ENCODE data around the gene PGPEP1. TPM values are rescaled to one million over a fixed set of nuclear protein-coding genes. Genes with fewer than 3 reads are reported as not detected.
"Not testable (repeated sequence)": the region's sequence is repeated elsewhere in the genome, so short reads cannot be mapped to it uniquely, and the experiment has no call there.

Gene PGPEP1
- total RNA-seq, 1 donor from 2014 or later, result 27.5 TPM

GRCh38 chr19:18353378-18354005, 13.1 kb downstream of the PGPEP1 start:
- intact Hi-C loops (cut with DNase I), result no loop called here
- TF ChIP-seq POLR2AphosphoS5 (IDR thresholded peaks at IDR 0.05; ENCODE audit: insufficient read depth in 1 of 2, low read depth in 1 of 2) (no peak), CTCF (IDR thresholded peaks at IDR 0.05) (no peak), POLR2A (IDR thresholded peaks at IDR 0.05) (no peak)
- no peak overlapping the region for H3K4me3 ChIP-seq
- H3K4me1 ChIP-seq, result no peaks in the 10 kb centered on the region
- no peaks in the 10 kb centered on the region for H3K9me3 ChIP-seq
- no peak for DNase-seq (ENCODE audit: extremely low spot score in 2 of 2)
- peaks cover 0 to 31% of the 10 kb centered on the region in 2 donors for H3K36me3 ChIP-seq
- no peak overlapping the region for H3K27ac ChIP-seq
- no peaks in the 10 kb centered on the region for H3K27me3 ChIP-seq

GRCh38 chr19:18354743-18355142, 14.3 kb downstream of the PGPEP1 start:
- DNase-seq (ENCODE audit: extremely low spot score in 2 of 2); H3K4me1 ChIP-seq; intact Hi-C loops (cut with DNase I); H3K4me3 ChIP-seq; H3K9me3 ChIP-seq; H3K27me3 ChIP-seq; H3K27ac ChIP-seq: not testable (repeated sequence)
- peaks cover 0 to 32% of the 10 kb centered on the region in 2 donors for H3K36me3 ChIP-seq

GRCh38 chr19:18357041-18357440, 16.6 kb downstream of the PGPEP1 start:
- TF ChIP-seq POLR2AphosphoS5 (IDR thresholded peaks at IDR 0.05; ENCODE audit: insufficient read depth in 1 of 2, low read depth in 1 of 2) (no peak), CTCF (IDR thresholded peaks at IDR 0.05) (no peak), POLR2A (IDR thresholded peaks at IDR 0.05) (no peak)
- no peaks in the 10 kb centered on the region for H3K4me1 ChIP-seq
- no peak overlapping the region for H3K4me3 ChIP-seq
- no peaks in the 10 kb centered on the region for H3K27me3 ChIP-seq
- intact Hi-C loops (cut with DNase I), result no loop called here
- no peaks in the 10 kb centered on the region for H3K9me3 ChIP-seq
- H3K27ac ChIP-seq, result no peak overlapping the region
- DNase-seq (ENCODE audit: extremely low spot score in 2 of 2), result no peak
- peaks cover 0 to 39% of the 10 kb centered on the region in 2 donors for H3K36me3 ChIP-seq

GRCh38 chr19:18361646-18362045, 21.2 kb downstream of the PGPEP1 start:
- peaks cover 0 to 30% of the 10 kb centered on the region in 2 donors for H3K36me3 ChIP-seq
- H3K4me3 ChIP-seq, result no peak overlapping the region
- no peaks in the 10 kb centered on the region for H3K27me3 ChIP-seq
- TF ChIP-seq CTCF (IDR thresholded peaks at IDR 0.05) (no peak), POLR2A (IDR thresholded peaks at IDR 0.05) (no peak), POLR2AphosphoS5 (IDR thresholded peaks at IDR 0.05; ENCODE audit: insufficient read depth in 1 of 2, low read depth in 1 of 2) (no peak)
- intact Hi-C loops (cut with DNase I), result no loop called here
- H3K27ac ChIP-seq, result no peak overlapping the region
- H3K9me3 ChIP-seq, result no peaks in the 10 kb centered on the region
- no peak for DNase-seq (ENCODE audit: extremely low spot score in 2 of 2)
- H3K4me1 ChIP-seq, result peaks cover 14% of the 10 kb centered on the region

- TF ChIP-seq POLR2A (IDR thresholded peaks at IDR 0.05) (no peak), CTCF (IDR thresholded peaks at IDR 0.05) (no peak), POLR2AphosphoS5 (IDR thresholded peaks at IDR 0.05; ENCODE audit: insufficient read depth in 1 of 2, low read depth in 1 of 2) (no peak)
- Histone ChIP-seq H3K9me3 (no peaks in the 10 kb centered on the region), H3K27me3 (no peaks in the 10 kb centered on the region), H3K4me1 (peaks cover 14% of the 10 kb centered on the region), H3K4me3 (no peak overlapping the region), H3K36me3 (peaks cover 0 to 16% of the 10 kb centered on the region in 2 donors), H3K27ac (no peak overlapping the region)
- intact Hi-C loops (cut with DNase I), result no loop called here
- DNase-seq (ENCODE audit: extremely low spot score in 2 of 2), result no peak
Measured at GRCh38 chr19:18362934-18363542, 22.6 kb downstream of the PGPEP1 start.

Measured in vagina (tissue), 2 donors.